Activated CD8-positive, alpha-beta memory T cell treated with anti-CD3 and anti-CD28 coated beads, Interleukin-2, amount 50 U/mL, for 24 hours (primary cell): ENCODE data around the gene RAG2.
"Not testable (repeated sequence)": the region's sequence is repeated elsewhere in the genome, so short reads cannot be mapped to it uniquely, and the experiment has no call there.

Experiments used
- DNase-seq: peaks from one replicate; pipeline ENCODE4 v3.0.0-alpha.2; 2020; ENCODE audit errors: extremely low read depth

Gene RAG2

DNA sequence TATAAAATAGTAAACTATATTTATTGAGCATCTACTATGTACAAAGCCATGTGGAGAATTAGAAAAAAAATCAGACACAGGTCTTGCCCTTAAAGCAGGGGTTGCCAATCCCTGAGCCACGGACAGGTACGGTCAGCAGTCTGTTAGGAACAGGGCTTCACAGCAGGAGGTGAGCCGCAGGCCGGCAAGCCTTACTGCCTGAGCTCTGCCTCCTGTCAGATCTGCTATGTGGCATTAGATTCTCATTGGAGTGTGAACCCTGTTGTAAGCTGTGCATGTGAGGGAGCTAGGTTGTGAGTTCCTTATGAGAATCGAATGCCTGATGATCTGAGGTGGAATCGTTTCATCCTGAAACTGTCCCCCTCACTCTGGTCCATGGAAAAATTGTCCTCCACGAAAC is 2.1 kb upstream of the RAG2 start:
- DNase-seq, result no peak

DNA sequence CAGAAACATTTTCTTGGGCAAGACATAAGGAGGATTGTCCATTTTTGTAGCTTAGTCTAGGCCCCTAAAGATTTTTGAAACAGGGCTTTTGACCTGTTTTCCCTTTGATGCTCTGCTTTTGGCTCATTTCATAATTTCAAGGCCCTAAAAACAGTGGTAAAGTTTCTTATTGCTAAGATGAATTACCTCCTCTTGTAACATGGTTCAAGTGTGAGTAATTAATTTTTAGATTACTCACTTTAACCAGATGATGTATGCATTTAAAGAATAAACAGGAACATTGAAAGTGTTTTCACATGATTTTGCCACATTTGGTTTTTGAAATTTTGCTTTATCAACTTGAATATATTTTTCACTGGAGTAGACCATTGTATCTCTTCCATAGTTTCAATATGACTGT is 1.2 kb downstream of the RAG2 start:
- DNase-seq, result no peak

DNA sequence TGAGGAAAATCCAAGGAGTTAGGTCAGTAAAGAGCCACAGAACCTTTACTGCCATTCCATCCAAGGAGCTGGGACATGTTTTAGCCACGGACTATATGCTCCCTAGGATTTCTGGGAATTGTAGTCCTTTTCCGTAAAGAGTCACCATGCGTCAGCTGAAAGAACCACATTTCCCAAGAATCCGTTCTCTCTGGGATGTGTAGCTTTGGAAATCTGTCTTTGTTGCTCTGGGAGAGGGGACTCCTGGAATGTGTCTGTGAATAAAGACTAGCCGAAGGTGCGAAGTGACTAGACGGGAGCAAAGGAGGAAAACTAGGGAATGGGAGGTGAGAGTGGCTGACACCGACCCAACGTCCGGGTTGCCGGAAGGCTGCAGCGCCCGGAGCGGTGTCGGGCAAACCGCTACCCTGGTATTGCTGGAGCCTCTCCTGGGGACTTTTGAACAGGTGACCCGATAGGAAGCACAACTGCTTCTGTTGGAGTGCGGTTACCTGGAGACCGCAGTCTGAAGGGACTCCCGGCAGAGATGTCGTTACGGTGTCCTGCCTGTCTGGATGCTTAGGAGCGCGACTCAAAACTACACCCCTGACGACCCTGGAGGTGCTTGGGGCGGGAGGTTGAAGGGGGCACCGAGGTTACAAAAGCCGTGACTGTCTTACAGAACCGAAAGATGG is 3.6 kb downstream of the RAG2 start, which contains the start of gene IFTAP:
TSS of gene IFTAP (plus strand) at position 187 of the 674 bp plus-strand sequence. CDS start 15,602 bp downstream, outside the sequence.
- no peak for DNase-seq

DNA sequence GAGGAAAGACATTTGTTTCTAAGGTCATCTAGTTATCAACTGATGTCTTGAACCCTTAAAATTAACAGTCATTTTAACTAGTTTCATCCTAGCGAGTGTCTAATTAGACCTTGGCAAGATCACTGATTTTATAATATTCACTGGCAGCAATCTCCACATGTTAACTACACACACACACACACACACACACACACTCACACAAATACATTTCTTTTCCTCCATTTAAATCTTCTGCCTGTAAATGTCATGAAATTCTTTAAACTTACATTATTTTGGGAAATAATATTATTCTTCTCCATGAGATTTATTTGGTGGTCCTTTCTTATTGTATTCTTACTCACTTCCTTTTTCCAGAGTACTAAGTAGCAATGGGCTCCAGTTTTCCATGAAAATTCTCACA is 6.6 kb downstream of the RAG2 start:
- DNase-seq, result no peak

DNA sequence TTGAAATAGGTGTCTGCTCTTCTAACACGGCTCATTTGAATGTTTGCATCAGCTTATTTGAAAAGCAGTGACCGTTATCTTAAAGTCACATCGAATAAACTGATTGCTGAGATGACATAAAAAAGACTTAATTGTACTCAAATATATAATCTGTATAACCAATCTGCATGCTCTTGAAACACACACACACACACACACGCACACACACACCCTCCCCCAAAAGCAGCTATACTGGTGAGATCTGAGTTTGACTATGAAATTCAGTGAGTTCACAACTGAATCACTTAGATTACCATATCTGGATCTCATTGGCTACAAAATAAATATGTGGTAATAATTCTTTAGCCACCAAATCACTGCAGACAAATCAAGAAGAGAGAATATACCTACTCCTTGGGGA is 7.5 kb downstream of the RAG2 start:
- no peak for DNase-seq

DNA sequence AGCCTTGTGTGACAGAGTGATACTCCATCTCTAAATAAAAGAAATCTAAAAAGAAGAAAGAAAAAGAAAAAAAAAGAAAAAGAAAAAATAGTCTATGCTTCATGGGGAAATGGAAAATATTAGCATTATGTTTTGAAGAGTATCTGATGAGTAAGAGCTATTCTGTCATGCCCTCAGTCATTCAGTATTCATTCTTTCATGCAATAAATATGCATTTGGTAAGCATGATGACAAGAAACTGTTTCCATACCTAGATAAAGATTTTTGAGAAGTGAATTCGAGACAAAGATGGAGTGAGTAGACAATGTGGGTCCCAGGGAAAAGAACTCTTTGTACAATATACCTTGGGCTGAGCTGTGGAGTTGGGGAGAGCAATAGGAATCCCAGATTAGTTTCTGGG is 9.9 kb downstream of the RAG2 start:
- no peak for DNase-seq

DNA sequence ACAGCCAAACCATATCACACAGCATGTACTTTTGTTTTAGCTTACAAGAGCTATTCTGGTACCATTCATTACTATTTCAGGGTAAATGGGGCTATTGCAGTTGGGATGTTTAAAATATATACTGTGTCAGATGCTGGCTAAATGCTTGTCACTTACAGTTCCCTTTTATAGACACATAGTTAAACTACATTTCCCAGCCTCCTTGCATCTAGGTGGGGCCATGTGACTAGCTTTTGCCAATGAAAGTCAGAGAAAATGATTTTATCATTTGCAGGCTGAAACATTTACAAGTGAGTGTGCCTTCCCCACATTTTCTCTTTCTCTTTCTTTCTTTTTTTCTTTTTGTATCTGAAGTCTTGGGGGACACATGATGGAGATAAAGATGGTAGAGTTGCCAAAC is 11.5 kb downstream of the RAG2 start:
- no peak for DNase-seq

DNA sequence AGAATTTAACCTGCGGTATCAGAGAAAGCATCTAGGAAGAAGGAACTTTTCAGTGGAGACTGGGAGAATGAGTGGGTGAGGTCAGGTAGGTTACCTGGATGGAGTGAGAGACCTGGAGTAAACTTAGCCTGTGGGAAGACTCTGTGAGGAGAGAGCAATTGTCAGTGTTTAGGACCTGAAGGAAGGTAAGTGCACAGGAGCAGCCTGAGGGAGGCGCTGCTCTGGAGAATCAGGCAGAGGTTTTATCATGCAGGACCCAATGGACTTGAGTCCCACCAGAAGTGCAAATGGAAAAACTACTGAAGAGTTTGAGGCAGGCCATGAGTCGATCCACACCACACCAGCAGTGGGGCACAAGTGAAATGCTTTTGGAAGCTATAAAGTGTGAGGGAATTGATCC is 14.4 kb downstream of the RAG2 start:
- DNase-seq, result no peak

DNA sequence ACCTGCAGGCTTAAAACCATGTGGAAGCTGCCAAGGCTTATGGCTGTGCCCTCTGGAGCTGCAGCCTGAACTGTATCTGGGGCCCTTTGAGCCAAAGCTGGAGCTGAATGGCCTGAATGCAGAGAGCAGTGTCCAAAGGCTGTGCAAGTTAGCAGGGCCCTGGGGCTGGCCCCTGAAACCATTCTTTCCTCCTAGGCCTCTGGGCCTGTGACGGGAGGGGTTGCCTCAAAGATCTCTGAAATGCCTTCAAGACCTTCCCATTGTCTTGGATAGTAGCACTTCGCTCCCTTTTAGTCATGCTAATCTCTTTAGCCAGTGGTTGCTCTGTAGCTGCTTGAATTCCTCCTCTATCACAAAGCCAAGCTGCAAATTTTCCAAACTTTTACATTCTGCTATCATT is 16.5 kb downstream of the RAG2 start:
- no peak for DNase-seq

DNA sequence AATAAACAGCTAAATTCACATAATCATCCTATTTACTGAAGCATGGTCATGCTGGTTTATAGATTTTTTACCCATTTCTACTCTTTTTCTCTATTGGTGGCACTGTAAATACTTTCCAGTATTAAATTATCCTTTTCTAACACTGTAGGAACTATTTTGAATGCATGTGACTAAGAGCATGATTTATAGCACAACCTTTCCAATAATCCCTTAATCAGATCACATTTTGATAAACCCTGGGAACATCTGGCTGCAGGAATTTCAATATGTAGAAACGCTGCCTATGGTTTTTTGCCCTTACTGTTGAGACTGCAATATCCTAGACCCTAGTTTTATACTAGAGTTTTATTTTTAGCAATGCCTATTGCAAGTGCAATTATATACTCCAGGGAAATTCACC is 19.6 kb downstream of the RAG2 start:
- DNase-seq, result no peak

DNA sequence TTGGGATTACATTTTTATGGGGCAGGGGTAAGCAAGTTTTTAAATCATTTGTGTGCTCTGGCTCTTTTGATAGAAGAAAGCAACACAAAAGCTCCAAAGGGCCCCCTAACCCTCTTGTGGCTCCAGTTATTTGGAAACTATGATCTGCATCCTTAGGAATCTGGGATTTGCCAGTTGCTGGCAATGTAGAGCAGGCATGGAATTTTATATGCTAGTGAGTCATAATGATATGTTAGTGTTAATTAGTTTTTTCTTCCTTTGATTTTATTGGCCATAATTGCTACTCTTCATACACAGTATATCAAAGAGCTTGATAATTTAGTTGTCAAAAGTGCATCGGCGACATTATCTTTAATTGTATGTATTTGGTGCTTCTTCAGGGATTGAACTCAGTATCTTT is 20.2 kb downstream of the RAG2 start:
- no peak for DNase-seq

DNA sequence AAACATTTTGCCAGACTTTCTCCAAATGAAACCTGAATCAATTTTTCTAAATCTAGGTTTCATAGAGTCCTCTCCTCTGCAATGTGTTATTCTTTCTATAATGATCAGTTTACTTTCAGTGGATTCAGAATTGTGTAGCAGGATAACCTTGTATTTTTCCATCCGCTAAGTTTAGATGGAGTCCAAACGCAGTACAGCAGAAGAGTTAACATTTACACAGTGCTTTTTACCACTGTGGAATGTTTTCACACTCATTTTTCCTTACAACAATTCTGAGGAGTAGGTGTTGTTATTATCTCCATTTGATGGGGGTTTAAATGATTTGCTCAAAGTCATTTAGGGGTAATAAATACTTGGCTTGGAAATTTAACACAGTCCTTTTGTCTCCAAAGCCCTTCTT is 20.7 kb downstream of the RAG2 start:
- DNase-seq, result no peak

DNA sequence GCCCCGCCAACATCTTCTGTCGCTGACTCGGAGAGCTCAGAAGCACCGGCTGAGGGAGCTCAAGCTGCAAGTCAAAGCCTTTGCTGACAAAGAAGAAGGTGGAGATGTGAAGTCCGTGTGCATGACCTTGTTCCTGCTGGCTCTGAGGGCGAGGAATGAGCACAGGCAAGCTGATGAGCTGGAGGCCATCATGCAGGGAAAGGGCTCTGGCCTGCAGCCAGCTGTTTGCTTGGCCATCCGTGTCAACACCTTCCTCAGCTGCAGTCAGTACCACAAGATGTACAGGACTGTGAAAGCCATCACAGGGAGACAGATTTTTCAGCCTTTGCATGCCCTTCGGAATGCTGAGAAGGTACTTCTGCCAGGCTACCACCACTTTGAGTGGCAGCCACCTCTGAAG is 23.6 kb downstream of the RAG2 start:
- DNase-seq, result no peak

DNA sequence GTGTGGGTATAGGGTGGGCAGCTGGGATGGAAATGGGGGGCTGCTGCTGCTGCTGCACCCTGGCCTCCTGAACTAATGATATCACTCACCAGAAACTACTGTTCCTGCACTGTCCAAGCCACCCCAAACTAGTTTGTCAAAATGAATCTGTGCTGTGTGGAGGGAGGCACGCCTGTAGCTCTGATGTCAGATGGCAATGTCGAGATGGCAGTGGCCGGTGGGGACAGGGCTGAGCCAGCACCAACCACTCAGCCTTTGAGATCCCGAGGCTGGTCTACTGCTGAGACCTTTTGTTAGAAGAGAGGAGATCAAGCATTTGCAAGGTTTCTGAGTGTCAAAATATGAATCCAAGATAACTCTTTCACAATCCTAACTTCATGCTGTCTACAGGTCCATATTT is 28.9 kb downstream of the RAG2 start:
- DNase-seq, result no peak

DNA sequence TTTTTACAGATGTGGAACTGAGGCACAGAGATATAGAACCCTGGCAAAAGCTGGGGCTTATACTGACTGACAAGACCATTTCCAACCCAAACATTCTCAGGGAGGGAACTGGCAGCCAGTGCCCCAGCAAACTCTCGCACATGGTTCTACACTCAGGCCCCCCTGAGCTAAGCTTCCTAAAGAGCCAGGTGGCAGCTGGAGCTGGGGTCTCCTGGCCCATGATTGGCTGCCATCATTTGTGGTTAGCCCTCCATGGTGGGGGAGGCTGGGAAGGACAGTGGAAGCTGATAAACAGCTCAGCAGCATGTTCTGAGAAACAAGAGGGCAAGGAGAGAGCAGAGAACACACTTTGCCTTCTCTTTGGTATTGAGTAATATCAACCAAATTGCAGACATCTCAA is 30.3 kb downstream of the RAG2 start, which contains the start of gene RAG1:
TSS of gene RAG1 (plus strand) at position 314 of the 400 bp plus-strand sequence. CDS start 5,298 bp downstream, outside the sequence.
- no peak for DNase-seq

DNA sequence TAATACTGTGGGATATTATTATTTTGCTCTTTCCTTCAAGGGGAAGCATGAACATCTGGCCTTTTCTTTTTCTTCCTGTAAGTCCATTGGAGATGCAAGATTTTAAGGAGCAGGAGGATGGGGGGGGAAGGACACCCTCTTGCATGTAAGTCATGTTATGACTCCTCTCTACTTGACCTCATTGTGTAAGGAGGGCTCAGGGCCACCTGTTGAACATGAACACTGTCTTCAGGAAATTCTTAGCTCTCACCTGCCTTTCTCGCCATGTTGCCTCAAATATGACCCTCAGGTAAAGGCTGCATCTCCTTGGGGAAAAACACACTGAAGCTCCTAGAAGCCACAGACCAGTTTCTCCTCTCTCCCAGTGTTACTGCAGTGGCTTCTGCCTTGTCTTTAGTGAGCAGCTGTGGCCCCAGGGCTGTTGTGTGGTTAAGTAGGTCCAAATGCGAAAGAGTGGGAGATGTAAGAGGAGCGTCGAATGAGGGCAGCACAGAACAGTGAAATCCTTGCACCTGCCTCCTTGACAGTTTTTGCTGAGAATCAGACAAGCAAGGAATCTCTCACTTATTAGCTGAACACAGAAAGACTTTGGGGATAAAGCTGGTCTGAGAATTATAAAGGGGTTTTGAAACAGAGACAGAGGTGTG is 31.5 kb downstream of the RAG2 start:
- DNase-seq, result no peak

DNA sequence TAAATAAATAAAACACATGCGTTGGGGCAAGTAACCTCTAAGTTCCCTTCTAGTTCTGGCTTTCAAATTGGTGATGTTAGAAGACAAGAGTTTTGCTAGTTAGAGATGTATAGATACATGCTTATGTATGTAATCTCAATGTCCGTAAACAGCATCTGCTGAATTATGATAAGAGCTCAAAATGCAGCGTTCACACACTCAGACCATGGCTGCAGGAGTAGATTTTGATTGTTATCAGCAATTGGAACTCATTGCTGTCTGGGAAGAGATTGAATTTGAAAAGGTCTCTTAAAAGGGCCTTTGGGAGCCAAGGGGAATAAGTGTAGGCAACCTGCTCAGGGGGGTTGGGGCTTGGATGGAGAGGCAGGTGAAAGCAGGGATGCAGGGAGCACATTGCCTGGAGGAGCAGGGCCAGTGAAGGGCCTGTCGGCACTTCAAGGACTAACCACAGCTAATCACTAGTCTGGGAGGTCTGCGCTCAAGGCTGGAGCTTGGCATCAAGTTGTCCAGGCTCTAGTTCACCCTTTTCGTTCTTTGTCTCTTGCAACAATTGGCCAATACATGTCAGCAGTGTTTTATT is 32.9 kb downstream of the RAG2 start:
- no peak for DNase-seq

DNA sequence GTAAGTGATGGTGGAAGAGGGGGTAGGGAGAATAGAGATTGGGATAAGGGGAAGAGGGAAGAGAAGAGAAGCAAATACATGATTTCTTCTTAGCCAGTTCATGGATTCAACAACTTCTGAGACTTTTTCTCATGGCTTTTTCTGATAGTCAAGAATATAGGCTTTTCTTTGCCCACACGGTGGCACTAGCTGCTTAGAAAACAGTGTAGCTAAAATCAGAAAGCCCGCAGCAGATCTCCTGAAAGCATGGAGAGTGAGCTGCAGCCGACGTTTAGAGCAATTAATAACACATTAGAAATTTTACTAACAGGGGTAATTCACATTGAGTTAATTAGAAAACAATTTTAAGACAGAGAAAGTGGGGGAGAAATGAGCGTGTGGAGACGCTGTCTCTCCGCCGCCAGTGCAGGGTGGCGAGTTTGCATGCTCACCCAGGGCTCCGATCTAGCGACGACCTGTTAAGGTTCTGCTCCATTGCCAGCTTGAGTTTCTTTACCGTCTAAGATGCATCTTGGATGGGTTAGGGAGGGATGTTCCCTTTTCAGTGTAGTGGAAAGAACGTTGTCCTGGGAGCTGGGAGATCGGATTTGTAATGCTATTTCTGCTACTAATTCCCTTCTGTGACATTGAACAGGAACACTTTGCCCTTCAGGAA is 33.5 kb downstream of the RAG2 start:
- DNase-seq, result no peak

DNA sequence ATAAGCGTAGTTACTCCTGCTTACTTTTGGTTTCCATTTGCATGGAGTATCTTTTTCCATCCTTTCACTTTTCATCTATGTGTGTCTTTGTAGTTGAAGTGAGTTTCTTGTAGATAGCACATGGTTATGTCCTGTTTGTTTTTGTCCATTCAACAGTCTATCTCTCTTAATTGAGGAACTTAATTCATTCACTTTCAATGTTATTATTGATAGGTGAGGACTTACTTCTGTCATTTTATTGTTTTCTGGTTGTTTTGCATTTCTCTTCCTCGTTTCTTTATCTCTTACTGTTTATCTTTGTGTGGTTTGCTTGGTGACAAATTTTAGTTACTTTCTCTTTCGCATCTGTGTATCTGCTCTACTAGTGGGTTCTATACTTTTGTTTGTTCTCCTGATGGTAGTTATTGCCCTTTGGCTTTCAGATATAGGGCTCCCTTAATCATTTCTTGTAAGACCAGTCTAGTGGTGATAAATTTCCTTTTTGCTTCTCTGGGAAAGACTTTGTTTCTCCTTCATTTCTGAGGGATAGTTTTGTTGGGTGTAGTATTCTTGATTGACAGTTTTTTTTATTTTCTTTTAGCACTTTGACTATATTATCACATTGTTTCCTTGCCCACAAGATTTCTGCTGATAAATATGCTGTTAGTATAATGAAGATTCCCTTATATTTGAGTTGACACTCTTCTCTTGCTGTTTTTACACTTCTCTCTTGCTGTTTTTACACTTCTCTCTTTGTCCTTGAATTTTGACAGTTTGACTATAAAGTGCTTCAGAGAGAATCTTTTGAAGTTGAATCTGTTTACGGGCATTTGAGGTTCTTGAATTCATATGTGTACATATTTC is 39.2 kb downstream of the RAG2 start:
- no peak for DNase-seq

DNA sequence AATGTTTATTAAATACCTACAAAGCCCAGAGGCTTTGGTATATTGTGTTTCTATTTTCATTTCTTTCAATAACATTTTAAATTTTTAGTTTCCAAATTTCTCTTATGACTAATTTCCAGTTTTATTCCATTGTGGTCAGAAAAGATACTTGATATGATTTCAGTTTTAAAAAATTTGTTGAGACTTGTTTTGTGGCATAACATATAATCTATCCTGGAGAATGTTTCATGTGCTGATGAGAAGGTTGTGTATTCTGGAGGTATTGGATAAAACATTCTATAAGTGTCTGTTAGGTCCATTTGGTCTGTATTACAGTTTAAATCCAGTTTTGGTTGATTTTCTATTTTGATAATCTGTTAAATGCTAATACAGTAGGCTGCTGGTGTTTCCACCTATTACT is 40.0 kb downstream of the RAG2 start:
- DNase-seq, result no peak

DNA sequence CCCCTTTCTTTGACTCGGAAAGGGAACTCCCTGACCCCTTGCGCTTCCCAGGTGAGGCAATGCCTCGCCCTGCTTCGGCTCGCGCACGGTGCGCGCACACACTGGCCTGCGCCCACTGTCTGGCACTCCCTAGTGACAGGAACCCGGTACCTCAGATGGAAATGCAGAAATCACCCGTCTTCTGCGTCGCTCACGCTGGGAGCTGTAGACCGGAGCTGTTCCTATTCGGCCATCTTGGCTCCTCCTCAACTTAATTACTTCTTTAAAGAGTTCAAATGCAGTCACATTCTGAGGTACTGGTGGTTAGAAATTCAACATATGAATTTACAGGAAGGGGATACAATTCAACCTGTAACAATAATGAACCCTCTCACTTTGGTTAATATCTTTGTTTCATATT is 40.6 kb downstream of the RAG2 start:
- DNase-seq, result not testable (repeated sequence)
